ENCODE data around the gene PAK5.

Gene PAK5

DNA sequence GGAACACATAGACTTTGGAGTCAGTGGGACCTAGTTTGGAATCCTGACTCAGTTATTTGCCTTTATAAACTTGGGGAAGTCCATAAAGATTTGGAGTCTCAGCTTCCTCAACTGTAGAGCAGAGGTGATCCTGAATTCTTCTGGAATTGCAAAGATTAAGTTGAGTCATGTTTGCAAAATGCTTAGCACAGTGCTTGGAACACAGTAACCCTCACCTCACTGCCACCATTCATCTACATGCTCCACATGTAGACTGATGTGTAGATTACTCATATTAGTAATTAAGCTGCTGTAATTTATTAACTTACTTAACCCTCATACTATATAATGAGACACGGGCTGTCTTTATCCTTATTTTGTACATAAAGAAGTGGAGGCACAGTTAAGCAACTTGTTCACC is 263.0 kb downstream of the PAK5 start:
- no peak overlapping the region for H3K27ac ChIP-seq (ENCODE audit: low read length)
- H3K27me3 ChIP-seq (replicated peaks; ENCODE audit: insufficient read depth, low read length): no peaks in the 10 kb centered on the region
- no peaks in the 10 kb centered on the region for H3K9me3 ChIP-seq (replicated peaks; ENCODE audit: insufficient read depth, low read length)
- no peaks in the 10 kb centered on the region for H3K9me2 ChIP-seq (replicated peaks; ENCODE audit: insufficient read depth, low read length)
- H3K9ac ChIP-seq (ENCODE audit: low read length): no peak overlapping the region
- H3K4me1 ChIP-seq (ENCODE audit: low read length): no peaks in the 10 kb centered on the region
- no peaks in the 10 kb centered on the region for H3K79me2 ChIP-seq (ENCODE audit: low read length)
- no peak overlapping the region for H2AFZ ChIP-seq (ENCODE audit: low read length)
- no peak overlapping the region for H3K4me2 ChIP-seq (ENCODE audit: low read depth, low read length)
- no peak for DNase-seq
- no peaks in the 10 kb centered on the region for H4K20me1 ChIP-seq (ENCODE audit: insufficient read depth, low read length)
- H3K36me3 ChIP-seq (replicated peaks; ENCODE audit: insufficient read depth, low read length): no peaks in the 10 kb centered on the region
- TF ChIP-seq EZH2 (optimal IDR thresholded peaks at IDR 0.05; ENCODE audit: low read depth, low read length): no peak
- TF ChIP-seq, protein P1, sequence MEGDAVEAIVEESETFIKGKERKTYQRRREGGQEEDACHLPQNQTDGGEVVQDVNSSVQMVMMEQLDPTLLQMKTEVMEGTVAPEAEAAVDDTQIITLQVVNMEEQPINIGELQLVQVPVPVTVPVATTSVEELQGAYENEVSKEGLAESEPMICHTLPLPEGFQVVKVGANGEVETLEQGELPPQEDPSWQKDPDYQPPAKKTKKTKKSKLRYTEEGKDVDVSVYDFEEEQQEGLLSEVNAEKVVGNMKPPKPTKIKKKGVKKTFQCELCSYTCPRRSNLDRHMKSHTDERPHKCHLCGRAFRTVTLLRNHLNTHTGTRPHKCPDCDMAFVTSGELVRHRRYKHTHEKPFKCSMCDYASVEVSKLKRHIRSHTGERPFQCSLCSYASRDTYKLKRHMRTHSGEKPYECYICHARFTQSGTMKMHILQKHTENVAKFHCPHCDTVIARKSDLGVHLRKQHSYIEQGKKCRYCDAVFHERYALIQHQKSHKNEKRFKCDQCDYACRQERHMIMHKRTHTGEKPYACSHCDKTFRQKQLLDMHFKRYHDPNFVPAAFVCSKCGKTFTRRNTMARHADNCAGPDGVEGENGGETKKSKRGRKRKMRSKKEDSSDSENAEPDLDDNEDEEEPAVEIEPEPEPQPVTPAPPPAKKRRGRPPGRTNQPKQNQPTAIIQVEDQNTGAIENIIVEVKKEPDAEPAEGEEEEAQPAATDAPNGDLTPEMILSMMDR (IDR thresholded peaks at IDR 0.05; ENCODE audit: low read length): no peak
- no peak for TF ChIP-seq EZH2phosphoT487 (IDR thresholded peaks at IDR 0.05; ENCODE audit: low read length)
- H3F3A ChIP-seq (ENCODE audit: insufficient read depth, low read length): no peaks in the 10 kb centered on the region
- H3K4me3 ChIP-seq (ENCODE audit: low read length): no peak overlapping the region

GRCh38 chr20:9574776-9575175 is 264.1 kb downstream of the PAK5 start:
- no peaks in the 10 kb centered on the region for H3K4me1 ChIP-seq (ENCODE audit: low read length)

DNA sequence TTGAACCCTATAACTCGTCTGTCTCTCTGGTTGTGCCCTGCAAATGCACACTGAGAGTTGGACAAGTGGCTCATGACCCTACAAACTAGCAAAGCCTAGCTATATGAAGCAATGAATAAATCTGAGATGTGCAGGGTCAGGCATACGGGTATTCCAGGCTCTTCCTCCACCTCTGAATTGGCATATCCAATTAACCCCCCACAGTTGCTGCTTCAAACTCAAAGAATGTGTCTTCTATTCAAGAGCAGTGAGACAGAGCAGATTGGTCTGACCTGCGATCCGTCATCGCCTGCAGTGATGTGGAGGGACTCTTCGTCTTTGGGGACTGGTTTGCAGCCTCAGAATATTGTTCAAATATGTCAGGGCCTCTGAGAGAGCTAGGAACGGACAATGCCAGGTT is 264.7 kb downstream of the PAK5 start:
- H3K27me3 ChIP-seq (replicated peaks; ENCODE audit: insufficient read depth, low read length): no peaks in the 10 kb centered on the region
- TF ChIP-seq EZH2phosphoT487 (IDR thresholded peaks at IDR 0.05; ENCODE audit: low read length) (no peak), EZH2 (optimal IDR thresholded peaks at IDR 0.05; ENCODE audit: low read depth, low read length) (no peak)
- TF ChIP-seq, protein P1 (IDR thresholded peaks at IDR 0.05; ENCODE audit: low read length): no peak
- H3K4me2 ChIP-seq (ENCODE audit: low read depth, low read length): no peak overlapping the region
- H3K9me2 ChIP-seq (replicated peaks; ENCODE audit: insufficient read depth, low read length): no peaks in the 10 kb centered on the region
- no peak overlapping the region for H3K9ac ChIP-seq (ENCODE audit: low read length)
- H3K4me1 ChIP-seq (ENCODE audit: low read length): no peaks in the 10 kb centered on the region
- H3K79me2 ChIP-seq (ENCODE audit: low read length): no peaks in the 10 kb centered on the region
- H4K20me1 ChIP-seq (ENCODE audit: insufficient read depth, low read length): no peaks in the 10 kb centered on the region
- no peak overlapping the region for H3K4me3 ChIP-seq (ENCODE audit: low read length)
- no peak overlapping the region for H2AFZ ChIP-seq (ENCODE audit: low read length)
- no peaks in the 10 kb centered on the region for H3K36me3 ChIP-seq (replicated peaks; ENCODE audit: insufficient read depth, low read length)
- no peaks in the 10 kb centered on the region for H3K9me3 ChIP-seq (replicated peaks; ENCODE audit: insufficient read depth, low read length)
- H3F3A ChIP-seq (ENCODE audit: insufficient read depth, low read length): no peaks in the 10 kb centered on the region
- H3K27ac ChIP-seq (ENCODE audit: low read length): no peak overlapping the region
- DNase-seq: no peak

More at GRCh38 chr20:9574776-9575175, 264.1 kb downstream of the PAK5 start:
- H3K9me3 ChIP-seq (replicated peaks; ENCODE audit: insufficient read depth, low read length): no peaks in the 10 kb centered on the region
- no peak overlapping the region for H3K4me2 ChIP-seq (ENCODE audit: low read depth, low read length)
- no peaks in the 10 kb centered on the region for H3F3A ChIP-seq (ENCODE audit: insufficient read depth, low read length)
- H3K4me3 ChIP-seq (ENCODE audit: low read length): no peak overlapping the region
- no peak for DNase-seq
- TF ChIP-seq EZH2 (optimal IDR thresholded peaks at IDR 0.05; ENCODE audit: low read depth, low read length) (no peak), EZH2phosphoT487 (IDR thresholded peaks at IDR 0.05; ENCODE audit: low read length) (no peak)
- TF ChIP-seq, protein P1 (IDR thresholded peaks at IDR 0.05; ENCODE audit: low read length): no peak
- H3K79me2 ChIP-seq (ENCODE audit: low read length): no peaks in the 10 kb centered on the region
- H3K9me2 ChIP-seq (replicated peaks; ENCODE audit: insufficient read depth, low read length): no peaks in the 10 kb centered on the region
- no peak overlapping the region for H3K27ac ChIP-seq (ENCODE audit: low read length)
- H3K27me3 ChIP-seq (replicated peaks; ENCODE audit: insufficient read depth, low read length): no peaks in the 10 kb centered on the region
- H3K36me3 ChIP-seq (replicated peaks; ENCODE audit: insufficient read depth, low read length): no peaks in the 10 kb centered on the region
- no peak overlapping the region for H3K9ac ChIP-seq (ENCODE audit: low read length)
- no peak overlapping the region for H2AFZ ChIP-seq (ENCODE audit: low read length)
- no peaks in the 10 kb centered on the region for H4K20me1 ChIP-seq (ENCODE audit: insufficient read depth, low read length)
